IMR-90 (cell line): ENCODE measurements around the gene HSF2. TPM values are rescaled to one million over a fixed set of nuclear protein-coding genes. Genes with fewer than 3 reads are reported as not detected.

Source experiments
- ATAC-seq: fragments of 200-7000 bp; cut with Tn5 transposase; 2 replicates; pipeline ENCODE4 v1.9.1; 2020; ENCODE audit warnings: low read depth, mild to moderate bottlenecking, moderate library complexity
- BruUV-seq: library from RNA; stranded (reverse); fragments of 400-500 nt; replicated peaks from 2 replicates; lab custom pipeline; 2021; lab: Mats Ljungman, UMichigan
- CTCF ChIA-PET: fragments of 300-600 bp; formaldehyde crosslinking; extraction: SDS; loops from one replicate; lab custom pipeline; 2021; ENCODE audit warnings: antibody characterized with exemption; lab: Yijun Ruan, JAX
- POLR2A ChIA-PET: fragments of 300-600 bp; sonication (Branson Sonifier 250); formaldehyde crosslinking; loops from one replicate; lab custom pipeline; 2022; ENCODE audit warnings: antibody characterized with exemption; ENCODE audit not compliant: unreplicated experiment; lab: Charles Lee
- DNase-seq: peaks from one replicate; pipeline ENCODE4 v3.0.0; 2013
- H2AFZ ChIP-seq: replicated peaks from 2 replicates; pipeline ENCODE3; 2013; ENCODE audit warnings: low read length, mild to moderate bottlenecking; ENCODE audit not compliant: poor library complexity
- H2AK5ac ChIP-seq: 2 replicates; pipeline ENCODE4 v1.6.1; 2013; ENCODE audit warnings: low read depth, low read length, inconsistent platforms
- H2AK9ac ChIP-seq: replicated peaks from 2 replicates; pipeline ENCODE3; 2013; ENCODE audit warnings: mild to moderate bottlenecking, low read depth, low read length, moderate library complexity; ENCODE audit not compliant: poor library complexity
- H2BK120ac ChIP-seq: 2 replicates; pipeline ENCODE4 v1.6.1; 2013; ENCODE audit warnings: low read depth, low read length, inconsistent platforms
- H2BK15ac ChIP-seq: 3 replicates; pipeline ENCODE4 v1.6.1; 2013; ENCODE audit warnings: low read depth, low read length, inconsistent platforms
- H2BK20ac ChIP-seq: 2 replicates; pipeline ENCODE4 v1.6.1; 2013; ENCODE audit warnings: low read depth, mild to moderate bottlenecking, inconsistent platforms, low read length, moderate library complexity
- H2BK5ac ChIP-seq: 2 replicates; pipeline ENCODE4 v1.6.1; 2013; ENCODE audit warnings: mild to moderate bottlenecking, low read depth, low read length, inconsistent platforms; ENCODE audit not compliant: poor library complexity, severe bottlenecking
- H3K14ac ChIP-seq: replicated peaks from 2 replicates; pipeline ENCODE4 v1.6.1; 2013; ENCODE audit warnings: low read depth, low read length, inconsistent platforms
- H3K18ac ChIP-seq: 2 replicates; pipeline ENCODE4 v1.6.1; 2013; ENCODE audit warnings: low read depth, low read length, control low read depth
- H3K23ac ChIP-seq: 2 replicates; pipeline ENCODE4 v1.6.1; 2013; ENCODE audit warnings: low read depth, low read length, inconsistent platforms
- H3K27ac ChIP-seq: 2 replicates; pipeline ENCODE4 v1.5.1; 2013; ENCODE audit warnings: mild to moderate bottlenecking, control low read depth, low read length; ENCODE audit not compliant: insufficient read depth
- H3K27me3 ChIP-seq: 2 replicates; pipeline ENCODE4 v1.6.1; 2013; ENCODE audit warnings: low read length; ENCODE audit not compliant: control insufficient read depth, insufficient read depth
- H3K36me3 ChIP-seq: 2 replicates; pipeline ENCODE4 v1.6.1; 2013; ENCODE audit warnings: low read length, mixed read lengths; ENCODE audit not compliant: control insufficient read depth, insufficient read depth
- H3K4ac ChIP-seq: 2 replicates; pipeline ENCODE4 v1.6.1; 2013; ENCODE audit warnings: low read depth, low read length, inconsistent platforms
- H3K4me1 ChIP-seq: 2 replicates; pipeline ENCODE4 v1.6.1; 2013; ENCODE audit warnings: low read length, mixed read lengths; ENCODE audit not compliant: control insufficient read depth, insufficient read depth
- H3K4me2 ChIP-seq: 2 replicates; pipeline ENCODE4 v1.6.1; 2013; ENCODE audit warnings: low read depth, mild to moderate bottlenecking, control low read depth, low read length, moderate library complexity
- H3K4me3 ChIP-seq: 2 replicates; pipeline ENCODE4 v1.5.1; 2013; ENCODE audit warnings: low read depth, mild to moderate bottlenecking, control low read depth, low read length, moderate library complexity; ENCODE audit not compliant: insufficient read depth
- H3K56ac ChIP-seq: 2 replicates; pipeline ENCODE4 v1.6.1; 2013; ENCODE audit warnings: low read length, inconsistent platforms; ENCODE audit not compliant: insufficient read depth; ENCODE audit errors: extremely low read depth
- H3K79me1 ChIP-seq, 2 experiments: 2 replicates each; pipeline ENCODE4 v1.6.1; 2013; ENCODE audit warnings: low read length in 2 of 2, inconsistent platforms in 1 of 2, low read depth in 1 of 2
- H3K9ac ChIP-seq: 2 replicates; pipeline ENCODE4 v1.6.1; 2013; ENCODE audit warnings: low read depth, low read length, control low read depth
- H3K9me1 ChIP-seq: 2 replicates; pipeline ENCODE4 v1.6.1; 2013; ENCODE audit warnings: low read length, inconsistent platforms; ENCODE audit not compliant: insufficient read depth
- H3K9me3 ChIP-seq: 2 replicates; pipeline ENCODE4 v1.6.1; 2013; ENCODE audit warnings: low read length; ENCODE audit not compliant: control insufficient read depth, insufficient read depth
- H4K20me1 ChIP-seq: 2 replicates; pipeline ENCODE4 v1.6.1; 2013; ENCODE audit warnings: low read length, inconsistent platforms; ENCODE audit not compliant: insufficient read depth
- H4K5ac ChIP-seq: 2 replicates; pipeline ENCODE4 v1.6.1; 2013; ENCODE audit warnings: mild to moderate bottlenecking, low read depth, low read length, control low read depth
- H4K8ac ChIP-seq, 2 experiments: 2 replicates each; pipeline ENCODE4 v1.6.1; 2013; ENCODE audit warnings: low read depth in 2 of 2, low read length in 2 of 2, control low read depth in 1 of 2, inconsistent platforms in 1 of 2
- H4K91ac ChIP-seq: 2 replicates; pipeline ENCODE4 v1.6.1; 2013; ENCODE audit warnings: low read depth, low read length, inconsistent platforms; ENCODE audit not compliant: insufficient read depth
- BHLHE40 ChIP-seq: fragments of 150-350 bp; IDR thresholded peaks from 2 replicates; pipeline ENCODE4 v1.6.1; 2016; ENCODE audit warnings: mild to moderate bottlenecking, low read depth, low read length
- CEBPB ChIP-seq: IDR thresholded peaks from 2 replicates; pipeline ENCODE4 v1.6.1; 2012; ENCODE audit warnings: low read depth, low read length, improper control_type of control experiment
- FOS ChIP-seq: fragments of 150-350 bp; IDR thresholded peaks from 2 replicates; pipeline ENCODE4 v1.6.1; 2016; ENCODE audit warnings: low read depth, low read length
- MXI1 ChIP-seq: IDR thresholded peaks from 2 replicates; pipeline ENCODE4 v1.6.1; 2012; ENCODE audit warnings: low read depth, mild to moderate bottlenecking, low read length, moderate library complexity, borderline replicate concordance
- RAD21 ChIP-seq: IDR thresholded peaks from 2 replicates; pipeline ENCODE4 v1.6.1; 2012; ENCODE audit warnings: low read length, improper control_type of control experiment
- RCOR1 ChIP-seq: IDR thresholded peaks from 2 replicates; pipeline ENCODE4 v1.6.1; 2012; ENCODE audit warnings: mild to moderate bottlenecking, low read length, improper control_type of control experiment; ENCODE audit not compliant: insufficient replicate concordance
- RFX5 ChIP-seq: IDR thresholded peaks from 2 replicates; pipeline ENCODE4 v1.8.0; 2012; ENCODE audit warnings: low read depth, mild to moderate bottlenecking, low read length, moderate library complexity
- WGBS, 2 experiments: methylation state at CpG; one replicate each; pipeline versions ENCODE4 v1.1.5 to v1.1.7; 2013; ENCODE audit warnings: missing lambda C conversion rate in 2 of 2; ENCODE audit not compliant: insufficient read length in 1 of 2; ENCODE audit errors: extremely low coverage in 2 of 2; 5-methylcytosine and 5-hydroxymethylcytosine counted together
- dilution Hi-C: fragments of 300-500 bp; cut with HindIII; formaldehyde crosslinking; loops from one replicate; pipeline ENCODE4 v1.14.3; 2018; ENCODE audit warnings: low sequenced_read_pairs; ENCODE audit not compliant: unreplicated experiment
- in situ Hi-C: fragments of 300-500 bp; cut with MboI; formaldehyde crosslinking; loops from 3 replicates; pipeline ENCODE4 v1.14.3; 2019; ENCODE audit warnings: low sequenced_read_pairs, inconsistent platforms, mixed read lengths
- intact Hi-C: fragments of 100-400 bp; cut with micrococcal nuclease; formaldehyde crosslinking; loops from 2 replicates; pipeline ENCODE4 v1.10.0; 2022
- polyA plus RNA-seq, 3 experiments: library from polyadenylated mRNA; depleted of rRNA; stranded (reverse); fragments of >200 nt; gene quantifications; 2 replicates each; pipeline ENCODE4 v1.2.3, GENCODE V29; 2012; ENCODE audit warnings: low replicate concordance in 1 of 3
- total RNA-seq: library from RNA; depleted of rRNA; stranded (reverse); fragments of >200 nt; gene quantifications from 2 replicates; pipeline ENCODE4 v1.2.3, GENCODE V29; 2012
- TF ChIP-seq, protein P1 (sequence below): conservative IDR thresholded peaks from 2 replicates; pipeline ENCODE4 v1.5.1; 2012; ENCODE audit warnings: mild to moderate bottlenecking, low read depth, low read length, improper control_type of control experiment
- TF ChIP-seq, protein P2 (sequence below): fragments of 150-350 bp; IDR thresholded peaks from 2 replicates; pipeline ENCODE4 v1.6.1; 2016; ENCODE audit warnings: low read depth, mild to moderate bottlenecking, low read length, moderate library complexity, borderline replicate concordance
- TF ChIP-seq, protein P3 (sequence below): fragments of 150-350 bp; IDR thresholded peaks from 2 replicates; pipeline ENCODE4 v1.6.1; 2017; ENCODE audit warnings: mild to moderate bottlenecking, antibody characterized with exemption, low read length, low read depth

Gene HSF2
- total and polyA plus RNA-seq, 2 of the 4 experiments (the other 2 are of a cell fraction): 17.6 to 28.9 TPM

DNA sequence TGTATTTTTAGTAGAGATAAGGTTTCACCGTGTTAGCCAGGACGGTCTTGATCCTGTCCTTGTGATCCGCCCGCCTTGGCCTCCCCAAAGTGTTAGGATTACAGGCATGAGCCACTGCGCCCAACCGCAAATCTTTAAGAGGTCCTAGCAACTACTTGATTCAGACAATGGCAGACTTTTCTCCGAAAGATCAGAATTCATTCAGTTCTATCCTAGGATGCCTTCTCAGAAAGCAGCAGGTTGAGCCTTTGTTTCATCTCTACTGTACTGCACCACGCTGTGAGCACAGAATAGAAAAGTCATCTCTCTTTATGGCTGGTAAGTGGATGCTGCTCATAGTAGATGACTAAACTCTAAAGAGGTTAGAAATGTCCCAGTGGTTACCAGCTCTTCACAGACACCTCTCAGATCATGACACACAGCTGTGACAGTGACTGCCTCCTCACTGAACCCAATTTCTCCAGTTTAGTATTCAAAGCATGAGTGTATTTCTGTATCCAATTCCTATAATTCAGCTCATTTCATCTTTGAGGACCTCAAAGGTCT, 6.0 kb upstream of the HSF2 start:
- in situ Hi-C loops (no loop called here), dilution Hi-C loops (no loop called here), intact Hi-C loops (no loop called here)
- Histone ChIP-seq H3K27ac (no peak overlapping the region), H2BK20ac (no peak overlapping the region), H2BK15ac (no peak overlapping the region), H2AK5ac (no peak overlapping the region), H3K9ac (no peak overlapping the region), H3K27me3 (no peaks in the 10 kb centered on the region), H3K56ac (no peak overlapping the region), H3K4me1 (no peaks in the 10 kb centered on the region; the same call in 1 of the 2 replicates), H3K9me1 (no peaks in the 10 kb centered on the region), H3K36me3 (no peaks in the 10 kb centered on the region), H4K20me1 (no peaks in the 10 kb centered on the region), H3K9me3 (no peaks in the 10 kb centered on the region), H2AFZ (no peak overlapping the region), H2AK9ac (no peak overlapping the region), H3K4me3 (no peak overlapping the region), H3K14ac (no peak overlapping the region), H3K4ac (no peak overlapping the region), H4K91ac (no peak overlapping the region), H2BK120ac (no peak overlapping the region), H3K23ac (no peak overlapping the region), H3K18ac (no peak overlapping the region), H3K4me2 (no peak overlapping the region), H3K79me1 (no peaks in the 10 kb centered on the region), H4K5ac (no peak overlapping the region), H4K8ac (no peak overlapping the region), H2BK5ac (no peak overlapping the region)
- BruUV-seq: no TSS peak
- DNase-seq (no peak), ATAC-seq (no peak)
- 77% methylated on average over 6 of the region's 8 CpGs; no CpG with 5 or more reads in 1 of the 2 experiments for WGBS, 2 experiments
- CTCF ChIA-PET: interaction anchor here (1.4 kb wide), 2 partner anchors 11 to 12 kb away, joined by 3 to 4 read pairs; no protein-coding TSS in a partner anchor
- TF ChIP-seq, protein P1, sequence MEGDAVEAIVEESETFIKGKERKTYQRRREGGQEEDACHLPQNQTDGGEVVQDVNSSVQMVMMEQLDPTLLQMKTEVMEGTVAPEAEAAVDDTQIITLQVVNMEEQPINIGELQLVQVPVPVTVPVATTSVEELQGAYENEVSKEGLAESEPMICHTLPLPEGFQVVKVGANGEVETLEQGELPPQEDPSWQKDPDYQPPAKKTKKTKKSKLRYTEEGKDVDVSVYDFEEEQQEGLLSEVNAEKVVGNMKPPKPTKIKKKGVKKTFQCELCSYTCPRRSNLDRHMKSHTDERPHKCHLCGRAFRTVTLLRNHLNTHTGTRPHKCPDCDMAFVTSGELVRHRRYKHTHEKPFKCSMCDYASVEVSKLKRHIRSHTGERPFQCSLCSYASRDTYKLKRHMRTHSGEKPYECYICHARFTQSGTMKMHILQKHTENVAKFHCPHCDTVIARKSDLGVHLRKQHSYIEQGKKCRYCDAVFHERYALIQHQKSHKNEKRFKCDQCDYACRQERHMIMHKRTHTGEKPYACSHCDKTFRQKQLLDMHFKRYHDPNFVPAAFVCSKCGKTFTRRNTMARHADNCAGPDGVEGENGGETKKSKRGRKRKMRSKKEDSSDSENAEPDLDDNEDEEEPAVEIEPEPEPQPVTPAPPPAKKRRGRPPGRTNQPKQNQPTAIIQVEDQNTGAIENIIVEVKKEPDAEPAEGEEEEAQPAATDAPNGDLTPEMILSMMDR: no peak
- TF ChIP-seq RAD21: no peak
- no peak for TF ChIP-seq CEBPB
- TF ChIP-seq FOS: no peak
- TF ChIP-seq RCOR1: no peak
- TF ChIP-seq, protein P2, sequence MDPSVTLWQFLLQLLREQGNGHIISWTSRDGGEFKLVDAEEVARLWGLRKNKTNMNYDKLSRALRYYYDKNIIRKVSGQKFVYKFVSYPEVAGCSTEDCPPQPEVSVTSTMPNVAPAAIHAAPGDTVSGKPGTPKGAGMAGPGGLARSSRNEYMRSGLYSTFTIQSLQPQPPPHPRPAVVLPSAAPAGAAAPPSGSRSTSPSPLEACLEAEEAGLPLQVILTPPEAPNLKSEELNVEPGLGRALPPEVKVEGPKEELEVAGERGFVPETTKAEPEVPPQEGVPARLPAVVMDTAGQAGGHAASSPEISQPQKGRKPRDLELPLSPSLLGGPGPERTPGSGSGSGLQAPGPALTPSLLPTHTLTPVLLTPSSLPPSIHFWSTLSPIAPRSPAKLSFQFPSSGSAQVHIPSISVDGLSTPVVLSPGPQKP: no peak
- TF ChIP-seq, protein P3, sequence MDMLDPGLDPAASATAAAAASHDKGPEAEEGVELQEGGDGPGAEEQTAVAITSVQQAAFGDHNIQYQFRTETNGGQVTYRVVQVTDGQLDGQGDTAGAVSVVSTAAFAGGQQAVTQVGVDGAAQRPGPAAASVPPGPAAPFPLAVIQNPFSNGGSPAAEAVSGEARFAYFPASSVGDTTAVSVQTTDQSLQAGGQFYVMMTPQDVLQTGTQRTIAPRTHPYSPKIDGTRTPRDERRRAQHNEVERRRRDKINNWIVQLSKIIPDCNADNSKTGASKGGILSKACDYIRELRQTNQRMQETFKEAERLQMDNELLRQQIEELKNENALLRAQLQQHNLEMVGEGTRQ: no peak
- no peak for TF ChIP-seq MXI1
- no peak for TF ChIP-seq BHLHE40
- TF ChIP-seq RFX5: no peak
- POLR2A ChIA-PET: no interaction called here
